GM19025 (cell line): Measurements from ENCODE around the gene MAX.

ENCODE experiments used
- ATAC-seq: cut with Tn5 transposase; IDR thresholded peaks from one replicate; pipeline ENCODE4 v1.9.1; 2021; ENCODE audit warnings: mild to moderate bottlenecking, low read depth, moderate library complexity; ENCODE audit not compliant: unreplicated experiment

MAX gene

GRCh38 chr14:65074449-65075150 lies 27.7 kb downstream of the MAX start:
- no peak for ATAC-seq

GRCh38 chr14:65073605-65074201 lies 28.6 kb downstream of the MAX start:
- ATAC-seq, result no peak

- no peak for ATAC-seq
Measured at GRCh38 chr14:65072937-65073336, 29.4 kb downstream of the MAX start.

- ATAC-seq, result no peak
Measured at GRCh38 chr14:65072256-65072655, 30.1 kb downstream of the MAX start.

- no peak for ATAC-seq
Measured at GRCh38 chr14:65071544-65071943, 30.8 kb downstream of the MAX start.

GRCh38 chr14:65070471-65070976 lies 31.8 kb downstream of the MAX start:
- peak; percentile 75 for ATAC-seq

GRCh38 chr14:65069874-65070413 lies 32.4 kb downstream of the MAX start:
- no peak for ATAC-seq

GRCh38 chr14:65065719-65066118 lies 36.6 kb downstream of the MAX start:
- ATAC-seq, result no peak

GRCh38 chr14:65062096-65063075 lies 39.9 kb downstream of the MAX start:
- ATAC-seq, result no peak

- no peak for ATAC-seq
Measured at GRCh38 chr14:65057695-65058094, 44.6 kb downstream of the MAX start.

GRCh38 chr14:65054471-65055085 lies 47.7 kb downstream of the MAX start:
- ATAC-seq, result no peak

- no peak for ATAC-seq
Measured at GRCh38 chr14:65053466-65053865, 48.9 kb downstream of the MAX start.

- no peak for ATAC-seq
Measured at GRCh38 chr14:65052832-65053231, 49.5 kb downstream of the MAX start.

GRCh38 chr14:65045709-65046108 lies 56.6 kb downstream of the MAX start:
- no peak for ATAC-seq

- no peak for ATAC-seq
Measured at GRCh38 chr14:65045006-65045405, 57.3 kb downstream of the MAX start.

GRCh38 chr14:65044596-65044959 lies 57.7 kb downstream of the MAX start:
- ATAC-seq, result no peak

- ATAC-seq, result no peak
Measured at GRCh38 chr14:65043893-65044595, 58.3 kb downstream of the MAX start.

- no peak for ATAC-seq
Measured at GRCh38 chr14:65042731-65043372, 59.5 kb downstream of the MAX start.

- ATAC-seq, result no peak
Measured at GRCh38 chr14:65042296-65042695, 60.0 kb downstream of the MAX start.
